HepG2 (cell line): ENCODE measurements around the gene MALT1. TPM values are rescaled to one million over a fixed set of nuclear protein-coding genes. Genes with fewer than 3 reads are reported as not detected.

Experiments
- ATAC-seq: fragments of 200-7000 bp; cut with Tn5 transposase; 3 replicates; pipeline ENCODE4 v1.9.1; 2020; ENCODE audit warnings: mild to moderate bottlenecking, moderate library complexity
- BruUV-seq: library from RNA; stranded (reverse); fragments of 400-500 nt; replicated peaks from 2 replicates; lab custom pipeline; 2021; lab: Mats Ljungman, UMichigan
- CTCF ChIA-PET: fragments of 300-600 bp; formaldehyde crosslinking; extraction: SDS; loops from one replicate; lab custom pipeline; 2021; ENCODE audit warnings: low total read pairs, inconsistent platforms, low intra/inter-chr PET ratio; lab: Yijun Ruan, JAX
- POLR2A ChIA-PET: fragments of 350-600 bp; sonication (Branson Sonifier 250); formaldehyde crosslinking; loops from one replicate; lab custom pipeline; 2020; ENCODE audit warnings: antibody characterized with exemption, inconsistent platforms; lab: Yijun Ruan, JAX
- DNase-seq: peaks from one replicate; pipeline ENCODE4 v3.0.0-alpha.2; 2015; ENCODE audit warnings: low spot score
- FAIRE-seq: peaks from 3 replicates; lab custom pipeline; 2011; peaks lifted over from hg19 to GRCh38; lab: Jason Lieb, UNC
- H2AFZ ChIP-seq: one replicate; pipeline ENCODE4 v1.6.1; 2011; ENCODE audit warnings: low read length, inconsistent platforms
- H3K27ac ChIP-seq: fragments of 300-600 bp; 3 replicates; pipeline ENCODE4 v1.8.0; 2011; ENCODE audit warnings: mixed run types, mild to moderate bottlenecking, mixed read lengths, low read length, inconsistent platforms; ENCODE audit not compliant: insufficient read depth; ENCODE audit errors: extremely low read length
- H3K27me3 ChIP-seq, 2 experiments: fragments of 200-600 bp in 1 of 2; 2 replicates in 1 of 2; 3 replicates in 1 of 2; pipeline versions ENCODE4 v1.6.0 to v1.8.0; 2011; ENCODE audit warnings: low read length in 2 of 2, mild to moderate bottlenecking in 2 of 2, moderate library complexity in 2 of 2, inconsistent platforms in 1 of 2; ENCODE audit not compliant: insufficient read depth in 2 of 2, control insufficient read depth in 1 of 2
- H3K36me3 ChIP-seq, 2 experiments: fragments of 200-600 bp in 1 of 2; replicated peaks in 1 of 2; 2 replicates in 1 of 2; 3 replicates in 1 of 2; pipeline versions ENCODE4 v1.5.1 to v1.8.0; 2011; ENCODE audit warnings: low read length in 2 of 2, inconsistent platforms in 1 of 2; ENCODE audit not compliant: insufficient read depth in 2 of 2, control insufficient read depth in 1 of 2
- H3K4me1 ChIP-seq: 2 replicates; pipeline ENCODE4 v1.5.1; 2012; ENCODE audit warnings: low read length, inconsistent platforms; ENCODE audit not compliant: insufficient read depth
- H3K4me2 ChIP-seq: 2 replicates; pipeline ENCODE4 v1.6.0; 2011; ENCODE audit warnings: low read depth, low read length, inconsistent platforms
- H3K4me3 ChIP-seq, 3 experiments: fragments of 200-600 bp in 1 of 3; sonication (generic), shearing (Covaris generic) in 1 of 3; replicated peaks in 1 of 3; 2 replicates each; pipeline ENCODE4 v1.5.1; 2011 to 2016; ENCODE audit warnings: low read length in 3 of 3, inconsistent platforms in 2 of 3, low read depth in 2 of 3, mild to moderate bottlenecking in 2 of 3, control low read depth in 1 of 3, mixed read lengths in 1 of 3; ENCODE audit not compliant: insufficient read depth in 1 of 3
- H3K79me2 ChIP-seq: one replicate; pipeline ENCODE4 v1.6.1; 2011; ENCODE audit warnings: low read length, inconsistent platforms; ENCODE audit not compliant: insufficient read depth
- H3K9ac ChIP-seq: 2 replicates; pipeline ENCODE4 v1.6.0; 2011; ENCODE audit warnings: mild to moderate bottlenecking, low read depth, low read length, inconsistent platforms; ENCODE audit not compliant: insufficient read depth
- H3K9me3 ChIP-seq: 2 replicates; pipeline ENCODE4 v1.5.1; 2012; ENCODE audit warnings: mild to moderate bottlenecking, low read length
- H4K20me1 ChIP-seq: 2 replicates; pipeline ENCODE4 v1.6.0; 2011; ENCODE audit warnings: inconsistent platforms, mild to moderate bottlenecking, low read length, moderate library complexity; ENCODE audit not compliant: insufficient read depth
- FOSL2 ChIP-seq: sonication (generic); formaldehyde crosslinking; IDR thresholded peaks from 2 replicates; pipeline ENCODE4 v1.4.0; 2020; ENCODE audit warnings: missing genetic modification reagents
- HIVEP1 ChIP-seq: sonication (generic); formaldehyde crosslinking; IDR thresholded peaks from 2 replicates; pipeline ENCODE4 v1.4.0; 2020; ENCODE audit warnings: mild to moderate bottlenecking, missing genetic modification reagents
- LCORL ChIP-seq, 2 experiments: fragments of 450-650 bp in 1 of 2; sonication (generic) in 1 of 2; formaldehyde crosslinking in 1 of 2; IDR thresholded peaks; 2 replicates each; pipeline versions ENCODE4 v1.5.0 to v1.6.1; 2017 to 2020; ENCODE audit warnings: antibody characterized with exemption in 1 of 2, missing genetic modification reagents in 1 of 2
- SMAD9 ChIP-seq: sonication (generic); formaldehyde crosslinking; IDR thresholded peaks from 2 replicates; pipeline ENCODE4 v1.5.1; 2020; ENCODE audit warnings: mild to moderate bottlenecking, missing genetic modification reagents
- ZFP82 ChIP-seq: sonication (generic); formaldehyde crosslinking; IDR thresholded peaks from 2 replicates; pipeline ENCODE4 v1.5.1; 2020; ENCODE audit warnings: mild to moderate bottlenecking, missing genetic modification reagents, borderline replicate concordance
- WGBS: methylation state at CpG from one replicate; pipeline ENCODE4 v1.1.6; 2017; ENCODE audit warnings: low lambda C conversion rate; 5-methylcytosine and 5-hydroxymethylcytosine counted together
- in situ Hi-C: cut with HindIII; loops from 2 replicates; pipeline ENCODE4 v1.10.0; 2017; ENCODE audit warnings: low pct_unique_long_range_greater_than_20kb; ENCODE audit not compliant: extremely low pct_ligation_motif_present
- intact Hi-C: fragments of 100-400 bp; cut with micrococcal nuclease; formaldehyde crosslinking; loops from one replicate; pipeline ENCODE4 v1.10.0; 2022; ENCODE audit not compliant: unreplicated experiment
- polyA plus RNA-seq, 8 experiments: library from polyadenylated mRNA; depleted of rRNA in 3 of 8; stranded (reverse) in 7 of 8; unstranded in 1 of 8; fragments of >200 nt; fragmentation: Illumina TruSeq in 4 of 8; extraction: Trizol in 4 of 8; gene quantifications; 2 replicates each; pipeline versions ENCODE4 v1.2.1 to v1.2.3, GENCODE V29; 2011 to 2016; ENCODE audit warnings: low read depth in 4 of 8, missing spikeins in 1 of 8, mixed read lengths in 1 of 8; ENCODE audit not compliant: insufficient read depth in 1 of 8
- total RNA-seq, 5 experiments: library from RNA; depleted of rRNA; stranded (reverse); fragments of >200 nt; fragmentation: Illumina TruSeq; extraction: Trizol; gene quantifications; 2 replicates each; pipeline ENCODE4 v1.2.3, GENCODE V29; 2016; ENCODE audit warnings: low read depth in 1 of 5
- TF ChIP-seq, protein P1 (sequence below): sonication (generic); formaldehyde crosslinking; IDR thresholded peaks from 2 replicates; pipeline ENCODE4 v1.8.1; 2023; ENCODE audit warnings: mild to moderate bottlenecking, missing genetic modification reagents
- TF ChIP-seq, protein P2 (sequence below), 2 experiments: fragments of 450-650 bp in 1 of 2; sonication (generic) in 1 of 2; formaldehyde crosslinking; IDR thresholded peaks; 2 replicates each; pipeline versions ENCODE4 v1.5.0 to v1.8.0; 2020 to 2022; ENCODE audit warnings: mild to moderate bottlenecking in 1 of 2, missing genetic modification reagents in 1 of 2

Gene MALT1
- total and polyA plus RNA-seq, 2 of the 13 experiments (the other 11 are each of a cell fraction or from before 2014, with no cell fraction given): 43.9 to 89.0 TPM

DNA sequence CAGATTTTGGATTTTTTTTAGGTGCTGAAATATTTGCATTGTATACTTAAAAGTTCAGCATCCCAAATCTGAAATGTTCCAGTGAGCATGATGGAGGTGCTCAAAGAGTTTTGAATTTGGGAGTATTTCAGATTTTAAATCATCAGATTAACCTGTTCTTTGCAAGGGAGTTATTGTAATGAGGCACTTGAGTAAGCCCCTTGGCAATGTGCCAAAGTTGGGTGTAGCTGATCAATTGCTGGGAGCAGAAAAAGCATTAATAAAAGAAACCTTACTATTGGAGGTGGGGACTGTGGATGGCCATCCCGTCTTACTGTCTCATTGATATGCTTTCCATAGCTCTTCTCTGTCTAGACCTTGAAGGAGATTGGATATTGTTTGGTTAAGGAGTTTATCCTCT lies 28.3 kb downstream of the MALT1 start:
- H3K4me1 ChIP-seq: no peaks in the 10 kb centered on the region
- intact Hi-C loops: no loop called here
- H3K79me2 ChIP-seq: peaks cover 12% of the 10 kb centered on the region
- FAIRE-seq (no peak), DNase-seq (no peak), ATAC-seq (no peak)
- CTCF ChIA-PET: no interaction called here
- TF ChIP-seq, protein P1, sequence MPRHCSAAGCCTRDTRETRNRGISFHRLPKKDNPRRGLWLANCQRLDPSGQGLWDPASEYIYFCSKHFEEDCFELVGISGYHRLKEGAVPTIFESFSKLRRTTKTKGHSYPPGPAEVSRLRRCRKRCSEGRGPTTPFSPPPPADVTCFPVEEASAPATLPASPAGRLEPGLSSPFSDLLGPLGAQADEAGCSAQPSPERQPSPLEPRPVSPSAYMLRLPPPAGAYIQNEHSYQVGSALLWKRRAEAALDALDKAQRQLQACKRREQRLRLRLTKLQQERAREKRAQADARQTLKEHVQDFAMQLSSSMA (CRISPR knock-in tag): no peak
- TF ChIP-seq ZFP82 (CRISPR knock-in tag): no peak
- no peak for TF ChIP-seq SMAD9 (CRISPR knock-in tag)
- no peak for TF ChIP-seq FOSL2 (CRISPR knock-in tag)
- peak; percentile 50; the same call in 1 of the 2 replicates for TF ChIP-seq LCORL (IDR thresholded peaks at IDR 0.05)
- no peak for TF ChIP-seq LCORL (CRISPR knock-in tag; IDR thresholded peaks at IDR 0.05)
- TF ChIP-seq HIVEP1 (CRISPR knock-in tag): no peak
- TF ChIP-seq, protein P2, sequence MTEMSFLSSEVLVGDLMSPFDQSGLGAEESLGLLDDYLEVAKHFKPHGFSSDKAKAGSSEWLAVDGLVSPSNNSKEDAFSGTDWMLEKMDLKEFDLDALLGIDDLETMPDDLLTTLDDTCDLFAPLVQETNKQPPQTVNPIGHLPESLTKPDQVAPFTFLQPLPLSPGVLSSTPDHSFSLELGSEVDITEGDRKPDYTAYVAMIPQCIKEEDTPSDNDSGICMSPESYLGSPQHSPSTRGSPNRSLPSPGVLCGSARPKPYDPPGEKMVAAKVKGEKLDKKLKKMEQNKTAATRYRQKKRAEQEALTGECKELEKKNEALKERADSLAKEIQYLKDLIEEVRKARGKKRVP (CRISPR knock-in tag; IDR thresholded peaks at IDR 0.05): no peak
- no peaks in the 10 kb centered on the region for H3K9me3 ChIP-seq
- WGBS: 94% methylated on average over 1 of the region's 1 CpG
- H2AFZ ChIP-seq: no peak overlapping the region
- H4K20me1 ChIP-seq: no peaks in the 10 kb centered on the region
- H3K4me2 ChIP-seq: no peak overlapping the region
- no TSS peak for BruUV-seq
- in situ Hi-C loops: no loop called here
- no peaks in the 10 kb centered on the region for H3K27me3 ChIP-seq
- no peak overlapping the region for H3K9ac ChIP-seq
- H3K4me3 ChIP-seq: no peak overlapping the region
- POLR2A ChIA-PET: no interaction called here
- H3K36me3 ChIP-seq: peaks cover 15 to 86% of the 10 kb centered on the region in 2 experiments
- no peak overlapping the region for H3K27ac ChIP-seq
